HEK293 (cell line): ENCODE measurements around the gene CEP68.

ENCODE experiments used
- CTCF ChIA-PET: fragments of 350-600 bp; formaldehyde crosslinking; extraction: SDS; loops from one replicate; lab custom pipeline; 2021; ENCODE audit warnings: antibody characterized with exemption; lab: Yijun Ruan, JAX
- POLR2A ChIA-PET: fragments of 300-600 bp; formaldehyde crosslinking; extraction: SDS; loops from one replicate; lab custom pipeline; 2020; ENCODE audit warnings: antibody characterized with exemption, inconsistent platforms; lab: Yijun Ruan, JAX
- H3K27ac ChIP-seq: fragments of 200-500 bp; sonication (Bioruptor generic); 2 replicates; pipeline ENCODE4 v1.5.1; 2014; ENCODE audit warnings: low read depth, low read length, control low read depth, inconsistent platforms; ENCODE audit errors: extremely low read depth
- H3K36me3 ChIP-seq, 2 experiments: fragments of 200-500 bp in 1 of 2; sonication (Bioruptor generic) in 1 of 2; 1 replicate in 1 of 2; 2 replicates in 1 of 2; pipeline ENCODE4 v1.5.1; 2014 to 2017; ENCODE audit warnings: inconsistent platforms in 2 of 2, low read length in 2 of 2; ENCODE audit not compliant: control insufficient read depth in 2 of 2, insufficient read depth in 1 of 2
- H3K4me1 ChIP-seq: fragments of 200-500 bp; sonication (Bioruptor generic); 2 replicates; pipeline ENCODE4 v1.5.1; 2014; ENCODE audit warnings: mild to moderate bottlenecking, low read length, inconsistent platforms; ENCODE audit not compliant: control insufficient read depth, insufficient read depth
- H3K4me3 ChIP-seq: 2 replicates; pipeline ENCODE4 v1.5.1; 2011; ENCODE audit warnings: low read depth, mild to moderate bottlenecking, control low read depth, low read length, moderate library complexity
- H3K9me3 ChIP-seq: fragments of 200-500 bp; sonication (Bioruptor generic); 2 replicates; pipeline ENCODE4 v1.5.1; 2014; ENCODE audit warnings: low read depth, low read length, inconsistent platforms; ENCODE audit not compliant: control insufficient read depth, insufficient read depth
- BCL11A ChIP-seq: fragments of 450-650 bp; formaldehyde crosslinking; IDR thresholded peaks from 2 replicates; pipeline ENCODE4 v1.5.1; 2016; ENCODE audit warnings: low read depth, missing biosample characterization, missing genetic modification characterization
- GLI4 ChIP-seq: fragments of 450-650 bp; formaldehyde crosslinking; IDR thresholded peaks from 2 replicates; pipeline ENCODE4 v1.5.1; 2016; ENCODE audit warnings: missing biosample characterization, missing genetic modification characterization
- GLIS1 ChIP-seq: fragments of 450-650 bp; formaldehyde crosslinking; IDR thresholded peaks from 2 replicates; pipeline ENCODE4 v1.5.1; 2016; ENCODE audit warnings: missing biosample characterization, missing genetic modification characterization
- KLF1 ChIP-seq: fragments of 450-650 bp; formaldehyde crosslinking; IDR thresholded peaks from 2 replicates; pipeline ENCODE4 v1.5.1; 2016; ENCODE audit warnings: missing biosample characterization, missing genetic modification characterization
- RBAK ChIP-seq: fragments of 450-650 bp; formaldehyde crosslinking; IDR thresholded peaks from 2 replicates; pipeline ENCODE4 v1.5.1; 2016; ENCODE audit warnings: missing biosample characterization, missing genetic modification characterization
- SALL2 ChIP-seq: fragments of 450-650 bp; formaldehyde crosslinking; IDR thresholded peaks from 2 replicates; pipeline ENCODE4 v1.5.0; 2017; ENCODE audit warnings: missing biosample characterization, mild to moderate bottlenecking, missing genetic modification characterization, borderline replicate concordance
- ZBTB20 ChIP-seq: fragments of 450-650 bp; formaldehyde crosslinking; IDR thresholded peaks from 2 replicates; pipeline ENCODE4 v1.5.1; 2016; ENCODE audit warnings: missing biosample characterization, missing genetic modification characterization
- ZNF148 ChIP-seq: fragments of 450-650 bp; formaldehyde crosslinking; IDR thresholded peaks from 2 replicates; pipeline ENCODE4 v1.5.0; 2017; ENCODE audit warnings: missing biosample characterization, missing genetic modification characterization, borderline replicate concordance
- ZNF157 ChIP-seq: fragments of 450-650 bp; formaldehyde crosslinking; IDR thresholded peaks from 2 replicates; pipeline ENCODE4 v1.5.1; 2016; ENCODE audit warnings: missing biosample characterization, missing genetic modification characterization
- ZNF16 ChIP-seq: fragments of 450-650 bp; formaldehyde crosslinking; IDR thresholded peaks from 2 replicates; pipeline ENCODE4 v1.5.1; 2016; ENCODE audit warnings: low read depth, missing biosample characterization, missing genetic modification characterization
- ZNF274 ChIP-seq, 2 experiments: fragments of 200-500 bp in 1 of 2; fragments of 450-650 bp in 1 of 2; sonication (Bioruptor generic) in 1 of 2; formaldehyde crosslinking in 1 of 2; IDR thresholded peaks; 2 replicates each; pipeline versions ENCODE4 v1.5.1 to v1.6.1; 2014 to 2016; ENCODE audit warnings: borderline replicate concordance in 1 of 2, inconsistent platforms in 1 of 2, low read length in 1 of 2, missing biosample characterization in 1 of 2, missing genetic modification characterization in 1 of 2
- ZNF362 ChIP-seq: fragments of 450-650 bp; formaldehyde crosslinking; IDR thresholded peaks from 2 replicates; pipeline ENCODE4 v1.5.1; 2016; ENCODE audit warnings: missing biosample characterization, missing genetic modification characterization
- ZNF366 ChIP-seq: fragments of 450-650 bp; formaldehyde crosslinking; conservative IDR thresholded peaks from 2 replicates; pipeline ENCODE4 v1.5.1; 2016; ENCODE audit warnings: missing biosample characterization, missing genetic modification characterization
- ZNF416 ChIP-seq: fragments of 450-650 bp; formaldehyde crosslinking; IDR thresholded peaks from 2 replicates; pipeline ENCODE4 v1.5.1; 2016; ENCODE audit warnings: missing biosample characterization, missing genetic modification characterization
- ZNF560 ChIP-seq: fragments of 450-650 bp; formaldehyde crosslinking; IDR thresholded peaks from 2 replicates; pipeline ENCODE4 v1.5.1; 2017; ENCODE audit warnings: missing biosample characterization, missing genetic modification characterization, borderline replicate concordance
- ZNF626 ChIP-seq: fragments of 450-650 bp; sonication (Bioruptor Pico); formaldehyde crosslinking; IDR thresholded peaks from 2 replicates; pipeline ENCODE4 v1.5.1; 2018; ENCODE audit warnings: missing biosample characterization, missing genetic modification characterization, inconsistent platforms
- ZNF692 ChIP-seq: fragments of 450-650 bp; formaldehyde crosslinking; IDR thresholded peaks from 2 replicates; pipeline ENCODE4 v1.5.1; 2016; ENCODE audit warnings: missing biosample characterization, missing genetic modification characterization

The CEP68 gene

GRCh38 chr2:65133626-65134025 is 77.4 kb downstream of the CEP68 start:
- Histone ChIP-seq H3K36me3 (no peaks in the 10 kb centered on the region), H3K27ac (no peak overlapping the region), H3K9me3 (no peaks in the 10 kb centered on the region), H3K4me3 (no peak overlapping the region), H3K4me1 (peaks cover 6% of the 10 kb centered on the region; the same call in 1 of the 2 replicates)
- TF ChIP-seq KLF1 (tag by site-specific recombination) (no peak), ZNF362 (tag by site-specific recombination) (0 out of 2 replicates have a peak, but pooled peaks have one; percentile 15)
- ChIA-PET CTCF (interaction anchor here (0.6 kb wide), 1 partner anchor 37 kb away, joined by 3 read pairs; no protein-coding TSS in a partner anchor), POLR2A (interaction anchor here (1.3 kb wide), 1 partner anchor 94 kb away, joined by 5 read pairs; the partner anchor contains the start of gene ACTR2)

- ChIA-PET CTCF (interaction anchor here (0.6 kb wide), 1 partner anchor 36 kb away, joined by 3 read pairs; no protein-coding TSS in a partner anchor), POLR2A (interaction anchor here (1.2 to 1.3 kb wide), 2 partner anchors 78 to 93 kb away, joined by 4 to 5 read pairs; partner anchors contain the start of genes ACTR2 and CEP68)
- Histone ChIP-seq H3K4me1 (peaks cover 4% of the 10 kb centered on the region; the same call in 1 of the 2 replicates), H3K36me3 (no peaks in the 10 kb centered on the region), H3K4me3 (no peak overlapping the region), H3K27ac (no peak overlapping the region), H3K9me3 (no peaks in the 10 kb centered on the region)
- TF ChIP-seq GLI4 (tag by site-specific recombination) (no peak), ZBTB20 (tag by site-specific recombination) (no peak), ZNF560 (tag by site-specific recombination) (no peak), ZNF416 (tag by site-specific recombination) (no peak), ZNF626 (no peak), SALL2 (tag by site-specific recombination) (no peak), ZNF148 (no peak), BCL11A (tag by site-specific recombination) (no peak)
Observed at GRCh38 chr2:65134158-65134557, 77.9 kb downstream of the CEP68 start.

GRCh38 chr2:65136253-65136652 is 80.0 kb downstream of the CEP68 start:
- ChIA-PET POLR2A (interaction anchor here (0.6 to 1.2 kb wide), 2 partner anchors 35 to 91 kb away, joined by 3 to 6 read pairs; partner anchors contain the start of gene ACTR2), CTCF (no interaction called here)
- H3K27ac ChIP-seq, result no peak overlapping the region
- no peaks in the 10 kb centered on the region for H3K36me3 ChIP-seq
- no peaks in the 10 kb centered on the region for H3K4me1 ChIP-seq
- no peak for TF ChIP-seq ZNF366 (tag by site-specific recombination)
- no peak for TF ChIP-seq ZNF157 (tag by site-specific recombination)
- no peak for TF ChIP-seq ZNF16
- no peak for TF ChIP-seq ZNF692
- TF ChIP-seq RBAK, result no peak
- TF ChIP-seq GLIS1 (tag by site-specific recombination), result peak; percentile 50
- TF ChIP-seq ZNF274 (IDR thresholded peaks at IDR 0.05; ENCODE audit: low read length), result no peak
- TF ChIP-seq ZNF274 (tag by site-specific recombination; IDR thresholded peaks at IDR 0.05; ENCODE audit: borderline replicate concordance), result no peak
- no peak overlapping the region for H3K4me3 ChIP-seq
- no peaks in the 10 kb centered on the region for H3K9me3 ChIP-seq
